ENCODE data around the gene WNT8B. TPM values are rescaled to one million over a fixed set of nuclear protein-coding genes. Genes with fewer than 3 reads are reported as not detected.
A peak's percentile ranks its signal among the peaks of the same experiment; 100 is the strongest.

The WNT8B gene
- total and polyA plus RNA-seq, 9 of the 15 experiments (the other 6 are each of a cell fraction or from before 2014, with no cell fraction given) = not detected

GRCh38 chr10:100519311-100520051, 56.7 kb downstream of the WNT8B start, which contains the start of gene SEC31B:
TSS of gene SEC31B (minus strand) at chr10:100519861. CDS start at chr10:100516952, 2,909 bp downstream.
- Histone ChIP-seq H3K9me1 (ENCODE audit: control insufficient read depth, insufficient read depth, low read length) (no peaks in the 10 kb centered on the region), H3K4me3 (no peak within 1 kb of the TSS), H3K9me3 (replicated peaks; ENCODE audit: control insufficient read depth, insufficient read depth, low read depth, low read length) (no peaks in the 10 kb centered on the region), H3K4me1 (replicated peaks in 1 of 2; ENCODE audit: control insufficient read depth in 2 of 2, insufficient read depth in 2 of 2, low read length in 2 of 2) (peaks cover 2 to 3% of the 10 kb centered on the region in 2 experiments; a peak in 2 of 5 replicates), H3K36me3 (ENCODE audit: control insufficient read depth, insufficient read depth, low read length) (peaks cover 15% of the 10 kb centered on the region; the same call in 2 of the 3 replicates), H3K27me3 (ENCODE audit: control insufficient read depth in 2 of 2, insufficient read depth in 2 of 2, low read length in 2 of 2) (no peaks in the 10 kb centered on the region), H2AFZ (ENCODE audit: low read depth, low read length) (no peak within 1 kb of the TSS), H3K9ac (ENCODE audit: insufficient read depth in 1 of 2, low read depth in 2 of 2, low read length in 2 of 2) (no peak within 1 kb of the TSS), H3K27ac (ENCODE audit: extremely low read depth, low read depth, low read length) (no peak within 1 kb of the TSS), H3K79me2 (ENCODE audit: control insufficient read depth, insufficient read depth, low read length) (no peaks in the 10 kb centered on the region), H4K20me1 (replicated peaks; ENCODE audit: control insufficient read depth, insufficient read depth, low read length) (no peaks in the 10 kb centered on the region; the same call in 1 of the 2 replicates), H3K4me2 (ENCODE audit: insufficient read depth, low read length) (no peak within 1 kb of the TSS)
- POLR2A ChIA-PET = interaction anchor here (0.6 to 0.8 kb wide), 2 partner anchors 165 to 669 kb away, joined by 3 read pairs; no protein-coding TSS in a partner anchor
- intact Hi-C loops (cut with micrococcal nuclease) = loop anchor here (5.0 kb wide), 1 partner anchor 358 kb away; no protein-coding TSS in a partner anchor
- FAIRE-seq = no peak
- in situ Hi-C loops (cut with MboI) = no loop called here
- peak; percentile 62 for TF ChIP-seq POLR2G (IDR thresholded peaks at IDR 0.05; ENCODE audit: low read depth, low read length)
- TF ChIP-seq ZFP36 (IDR thresholded peaks at IDR 0.05; ENCODE audit: low read depth, low read length, partially characterized antibody) = no peak
- no peak for ATAC-seq
- BruUV-seq (replicated peaks) = no TSS peak
- CTCF ChIA-PET (ENCODE audit: low intra/inter-chr PET ratio) = interaction anchor here (0.7 to 1.6 kb wide), 3 partner anchors 84 to 216 kb away, joined by 3 to 25 read pairs (median 3); no protein-coding TSS in a partner anchor
- WGBS (ENCODE audit: insufficient coverage, low coverage, missing lambda C conversion rate) = 96% methylated on average over 18 of the region's 72 CpGs
- DNase-seq (ENCODE audit: extremely low read depth in 1 of 4, low spot score in 3 of 4) = no peak

GRCh38 chr10:100520811-100521210, 58.0 kb downstream of the WNT8B start:
- Histone ChIP-seq H3K79me2 (ENCODE audit: control insufficient read depth, insufficient read depth, low read length) (no peaks in the 10 kb centered on the region), H2AFZ (ENCODE audit: low read depth, low read length) (no peak overlapping the region), H4K20me1 (replicated peaks; ENCODE audit: control insufficient read depth, insufficient read depth, low read length) (no peaks in the 10 kb centered on the region; the same call in 1 of the 2 replicates), H3K27me3 (ENCODE audit: control insufficient read depth in 2 of 2, insufficient read depth in 2 of 2, low read length in 2 of 2) (no peaks in the 10 kb centered on the region), H3K36me3 (ENCODE audit: control insufficient read depth, insufficient read depth, low read length) (peaks cover 27% of the 10 kb centered on the region), H3K27ac (ENCODE audit: extremely low read depth, low read depth, low read length) (no peak overlapping the region), H3K9me3 (replicated peaks; ENCODE audit: control insufficient read depth, insufficient read depth, low read depth, low read length) (no peaks in the 10 kb centered on the region), H3K9me1 (ENCODE audit: control insufficient read depth, insufficient read depth, low read length) (no peaks in the 10 kb centered on the region), H3K4me3 (no peak overlapping the region), H3K9ac (ENCODE audit: insufficient read depth in 1 of 2, low read depth in 2 of 2, low read length in 2 of 2) (no peak overlapping the region), H3K4me1 (replicated peaks in 1 of 2; ENCODE audit: control insufficient read depth in 2 of 2, insufficient read depth in 2 of 2, low read length in 2 of 2) (peaks cover 2 to 3% of the 10 kb centered on the region in 2 experiments; a peak in 2 of 5 replicates), H3K4me2 (ENCODE audit: insufficient read depth, low read length) (no peak overlapping the region)
- ChIA-PET POLR2A (no interaction called here), CTCF (ENCODE audit: low intra/inter-chr PET ratio) (no interaction called here)
- TF ChIP-seq CBFA2T2 (conservative IDR thresholded peaks at IDR 0.05) (no peak), ERF (CRISPR knock-in tag; IDR thresholded peaks at IDR 0.05) (no peak), ZC3H11A (IDR thresholded peaks at IDR 0.05; ENCODE audit: low read depth, low read length) (no peak)
- no peak for ATAC-seq
- no TSS peak for BruUV-seq (replicated peaks)
- in situ Hi-C loops (cut with MboI) (no loop called here), intact Hi-C loops (cut with micrococcal nuclease) (no loop called here)
- no peak for FAIRE-seq
- no peak for DNase-seq (ENCODE audit: extremely low read depth in 1 of 4, low spot score in 3 of 4)
- 56% methylated on average over 3 of the region's 3 CpGs for WGBS (ENCODE audit: insufficient coverage, low coverage, missing lambda C conversion rate)
